Measurements from ENCODE around the gene PTPRR.

DNA sequence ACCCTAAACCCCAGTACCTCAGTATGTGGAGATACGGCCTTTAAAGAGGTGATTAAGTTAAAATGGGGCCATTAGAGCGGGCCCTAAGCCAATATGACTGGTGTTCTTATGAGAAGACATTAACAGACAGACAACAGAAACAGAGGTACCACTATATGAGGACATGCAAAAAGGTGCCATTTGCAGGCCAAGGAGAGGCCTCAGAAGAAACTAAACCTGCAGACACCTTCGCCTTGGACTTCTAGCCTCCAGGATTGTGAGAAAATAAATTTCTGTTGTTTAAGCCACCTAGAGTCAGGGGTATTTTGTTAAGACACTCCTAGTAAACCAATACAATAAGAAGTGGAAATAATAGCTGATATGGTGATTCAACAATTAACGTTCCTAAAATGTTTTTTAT, 315.9 kb downstream of the PTPRR start:
- TF ChIP-seq, protein P1, sequence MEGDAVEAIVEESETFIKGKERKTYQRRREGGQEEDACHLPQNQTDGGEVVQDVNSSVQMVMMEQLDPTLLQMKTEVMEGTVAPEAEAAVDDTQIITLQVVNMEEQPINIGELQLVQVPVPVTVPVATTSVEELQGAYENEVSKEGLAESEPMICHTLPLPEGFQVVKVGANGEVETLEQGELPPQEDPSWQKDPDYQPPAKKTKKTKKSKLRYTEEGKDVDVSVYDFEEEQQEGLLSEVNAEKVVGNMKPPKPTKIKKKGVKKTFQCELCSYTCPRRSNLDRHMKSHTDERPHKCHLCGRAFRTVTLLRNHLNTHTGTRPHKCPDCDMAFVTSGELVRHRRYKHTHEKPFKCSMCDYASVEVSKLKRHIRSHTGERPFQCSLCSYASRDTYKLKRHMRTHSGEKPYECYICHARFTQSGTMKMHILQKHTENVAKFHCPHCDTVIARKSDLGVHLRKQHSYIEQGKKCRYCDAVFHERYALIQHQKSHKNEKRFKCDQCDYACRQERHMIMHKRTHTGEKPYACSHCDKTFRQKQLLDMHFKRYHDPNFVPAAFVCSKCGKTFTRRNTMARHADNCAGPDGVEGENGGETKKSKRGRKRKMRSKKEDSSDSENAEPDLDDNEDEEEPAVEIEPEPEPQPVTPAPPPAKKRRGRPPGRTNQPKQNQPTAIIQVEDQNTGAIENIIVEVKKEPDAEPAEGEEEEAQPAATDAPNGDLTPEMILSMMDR (IDR thresholded peaks at IDR 0.05; ENCODE audit: low read depth, low read length): no peak
- no peak for TF ChIP-seq POLR2A (IDR thresholded peaks at IDR 0.05; ENCODE audit: extremely low read depth, insufficient read length)
- TF ChIP-seq, protein P2, sequence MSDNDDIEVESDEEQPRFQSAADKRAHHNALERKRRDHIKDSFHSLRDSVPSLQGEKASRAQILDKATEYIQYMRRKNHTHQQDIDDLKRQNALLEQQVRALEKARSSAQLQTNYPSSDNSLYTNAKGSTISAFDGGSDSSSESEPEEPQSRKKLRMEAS (IDR thresholded peaks at IDR 0.05; ENCODE audit: low read depth, low read length): no peak
- no peak for TF ChIP-seq MYC (IDR thresholded peaks at IDR 0.05; ENCODE audit: low read depth, low read length)
